Activated T-cell treated with anti-CD3 and anti-CD28 coated beads, Interleukin-2, amount 50 U/mL, for 48 hours (primary cell): ENCODE measurements around the gene ZCWPW1.
A peak's percentile ranks its signal among the peaks of the same experiment; 100 is the strongest.
"Not testable (repeated sequence)": the region's sequence is repeated elsewhere in the genome, so short reads cannot be mapped to it uniquely, and the experiment has no call there.

Experiments used
- DNase-seq, 2 experiments: peaks; one replicate each; pipeline ENCODE4 v3.0.0-alpha.2; 2020

Gene ZCWPW1

GRCh38 chr7:100455206-100455605 lies 26.7 kb upstream of the ZCWPW1 start:
- no peak for DNase-seq

GRCh38 chr7:100453854-100454253 lies 25.4 kb upstream of the ZCWPW1 start:
- not testable (repeated sequence) for DNase-seq

- DNase-seq: no peak
Measured at GRCh38 chr7:100452513-100452912, 24.0 kb upstream of the ZCWPW1 start.

- DNase-seq: no peak
Measured at GRCh38 chr7:100449190-100449795, 20.8 kb upstream of the ZCWPW1 start.

GRCh38 chr7:100447363-100447762 lies 18.9 kb upstream of the ZCWPW1 start:
- DNase-seq: not testable (repeated sequence)

- no peak for DNase-seq
Measured at GRCh38 chr7:100446040-100446439, 17.5 kb upstream of the ZCWPW1 start.

- peak in 1 of 2 experiments; percentile 33 for DNase-seq
Measured at GRCh38 chr7:100444311-100445278, 16.1 kb upstream of the ZCWPW1 start.

GRCh38 chr7:100443096-100443840 lies 14.8 kb upstream of the ZCWPW1 start:
- DNase-seq: no peak

- DNase-seq: no peak
Measured at GRCh38 chr7:100441641-100442535, 13.4 kb upstream of the ZCWPW1 start.

GRCh38 chr7:100439244-100439643 lies 10.7 kb upstream of the ZCWPW1 start:
- DNase-seq: not testable (repeated sequence)

- DNase-seq: not testable (repeated sequence)
Measured at GRCh38 chr7:100438731-100439130, 10.2 kb upstream of the ZCWPW1 start.

- DNase-seq: no peak
Measured at GRCh38 chr7:100438172-100438571, 9.7 kb upstream of the ZCWPW1 start.

GRCh38 chr7:100437150-100438100 lies 8.9 kb upstream of the ZCWPW1 start:
- no peak for DNase-seq

- DNase-seq: peak; percentile 66 to 71
Measured at GRCh38 chr7:100435401-100436304, 7.2 kb upstream of the ZCWPW1 start.

- DNase-seq: no peak
Measured at GRCh38 chr7:100434297-100435144, 6.0 kb upstream of the ZCWPW1 start.

GRCh38 chr7:100433592-100434296 lies 5.2 kb upstream of the ZCWPW1 start:
- DNase-seq: no peak

GRCh38 chr7:100433276-100433591 lies 4.7 kb upstream of the ZCWPW1 start:
- DNase-seq: no peak

GRCh38 chr7:100432621-100433275 lies 4.2 kb upstream of the ZCWPW1 start:
- DNase-seq: no peak
